ENCODE results near the gene EGR4.

EGR4 gene

DNA sequence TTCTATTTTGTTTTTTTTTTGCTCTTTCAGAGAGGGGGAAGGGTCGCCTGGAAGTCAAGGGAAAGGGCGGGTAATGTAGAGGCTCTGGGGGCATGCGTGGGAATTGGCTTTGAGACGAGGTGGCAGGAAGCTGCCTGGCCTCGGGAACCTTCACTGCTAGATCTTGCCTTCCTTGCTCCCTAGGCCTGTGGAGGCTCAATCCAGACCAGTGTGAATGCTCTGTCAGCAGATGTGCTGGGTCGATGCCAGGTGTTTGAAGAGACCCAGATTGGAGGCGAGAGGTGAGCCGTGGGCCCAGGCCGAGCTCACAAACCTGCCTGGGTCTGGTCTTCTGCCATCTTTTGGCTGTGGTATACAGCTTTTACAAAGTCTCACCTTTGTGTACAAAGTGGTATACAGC lies 43.7 kb downstream of the EGR4 start:
- DNase-seq (ENCODE audit: low read depth) = no peak

DNA sequence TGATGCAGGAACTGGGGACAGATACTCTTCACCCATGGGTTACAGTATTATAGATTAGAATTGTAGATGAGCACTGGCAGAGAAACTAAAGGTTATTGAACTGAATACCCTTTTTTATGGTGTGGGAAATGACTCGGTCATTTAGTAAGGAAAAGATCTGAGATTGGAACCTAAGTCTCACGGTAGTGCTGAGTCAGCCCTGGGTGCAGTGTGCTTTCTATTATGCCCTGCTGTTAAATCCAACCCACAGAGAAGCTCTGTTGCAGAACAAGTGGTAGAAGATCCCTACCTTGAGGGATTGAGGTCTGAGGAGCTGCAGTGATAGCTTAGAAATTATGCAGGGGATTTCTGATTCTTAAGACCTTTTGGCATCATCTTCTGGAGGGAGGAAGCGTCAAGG lies 46.5 kb downstream of the EGR4 start:
- DNase-seq (ENCODE audit: low read depth) = no peak
- TF ChIP-seq CTCF (conservative IDR thresholded peaks at IDR 0.05; ENCODE audit: low read depth, low read length) = no peak

More for the DNA sequence above, 43.7 kb downstream of the EGR4 start:
- TF ChIP-seq CTCF (conservative IDR thresholded peaks at IDR 0.05; ENCODE audit: low read depth, low read length) = no peak
- H3K4me3 ChIP-seq (ENCODE audit: low read depth, low read length) = no peak overlapping the region

DNA sequence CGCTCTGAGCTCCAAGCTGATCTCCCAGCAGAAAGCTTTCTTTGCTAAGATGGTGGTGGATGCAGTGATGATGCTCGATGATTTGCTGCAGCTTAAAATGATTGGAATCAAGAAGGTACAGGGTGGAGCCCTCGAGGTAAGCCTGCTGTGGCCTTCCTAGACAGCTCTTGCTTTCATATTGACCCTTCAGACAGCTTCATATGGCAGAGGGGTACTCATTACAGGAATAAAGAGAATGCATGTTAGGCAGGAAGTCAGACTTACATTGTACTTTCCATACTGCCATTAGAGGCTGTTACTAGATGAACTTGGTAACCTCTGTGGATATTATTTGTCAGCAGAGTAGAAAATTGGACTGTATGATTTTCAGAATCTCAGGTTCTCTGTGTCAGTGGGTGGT lies 48.8 kb downstream of the EGR4 start:
- DNase-seq (ENCODE audit: low read depth) = no peak
- H3K4me3 ChIP-seq (ENCODE audit: low read depth, low read length) = no peak overlapping the region
- TF ChIP-seq CTCF (conservative IDR thresholded peaks at IDR 0.05; ENCODE audit: low read depth, low read length) = no peak

More for the DNA sequence above, 46.5 kb downstream of the EGR4 start:
- H3K4me3 ChIP-seq (ENCODE audit: low read depth, low read length) = no peak overlapping the region

DNA sequence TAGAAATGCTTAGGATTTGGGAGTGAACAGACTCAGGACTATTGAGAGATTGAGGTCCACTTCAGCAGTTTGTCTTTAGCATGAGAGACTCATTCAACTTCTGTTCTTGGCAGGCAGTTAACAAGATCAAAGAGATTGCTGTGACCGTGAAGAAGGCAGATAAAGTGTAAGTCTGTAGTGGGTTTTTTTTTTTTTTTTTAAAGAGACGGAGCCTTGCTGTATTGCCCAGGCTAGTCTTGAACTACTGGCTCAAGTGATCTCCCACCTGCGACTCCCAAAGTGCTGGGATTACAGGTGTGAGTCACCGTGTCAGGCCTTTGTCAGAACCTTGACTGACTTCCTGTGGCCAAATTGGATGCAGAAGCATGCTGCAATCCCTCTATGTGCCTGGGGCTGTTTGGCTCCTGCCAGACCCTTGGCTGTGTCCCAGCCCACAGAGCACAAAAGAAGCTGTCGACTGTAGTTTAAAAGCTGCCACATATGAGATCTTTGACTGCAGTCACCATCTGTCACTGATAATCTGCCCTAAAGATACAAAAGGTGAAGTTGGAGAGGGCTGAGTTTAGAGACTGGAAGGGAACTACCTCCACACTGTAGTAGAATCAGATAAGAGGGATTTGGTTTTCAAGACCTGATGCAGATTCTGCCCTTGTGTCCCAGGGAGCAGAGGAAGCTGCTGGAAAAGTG lies 49.3 kb downstream of the EGR4 start:
- peak; percentile 51 for DNase-seq (ENCODE audit: low read depth)
- H3K4me3 ChIP-seq (ENCODE audit: low read depth, low read length) = no peak overlapping the region
- TF ChIP-seq CTCF (conservative IDR thresholded peaks at IDR 0.05; ENCODE audit: low read depth, low read length) = no peak

All from choroid plexus epithelial cell (primary cell).